K562 (cell line): Measurements from ENCODE around the gene EEF1A2. TPM values are rescaled to one million over a fixed set of nuclear protein-coding genes. Genes with fewer than 3 reads are reported as not detected.

Experiments
- EP300 ChIP-seq: IDR thresholded peaks from 2 replicates; pipeline ENCODE4 v1.6.1; 2012; ENCODE audit warnings: low read length, improper control_type of control experiment
- FOSL1 ChIP-seq: fragments of 200-800 bp; sonication (Bioruptor generic); conservative IDR thresholded peaks from 2 replicates; pipeline ENCODE4 v1.6.1; 2016; ENCODE audit warnings: missing genetic modification characterization, missing compliant biosample characterization
- GABPA ChIP-seq: fragments of 200-800 bp; sonication (Bioruptor generic); conservative IDR thresholded peaks from 2 replicates; pipeline ENCODE4 v1.6.1; 2016; ENCODE audit warnings: low read depth, missing genetic modification characterization, missing compliant biosample characterization
- HNRNPH1 ChIP-seq: fragments of 200-400 bp; formaldehyde crosslinking; optimal IDR thresholded peaks from 2 replicates; pipeline ENCODE3; 2017; ENCODE audit warnings: low read depth, mild to moderate bottlenecking, low read length, moderate library complexity
- NFIX ChIP-seq: fragments of 250-450 bp; sonication (Bioruptor Pico); IDR thresholded peaks from 2 replicates; pipeline ENCODE4 v1.4.0; 2020; ENCODE audit warnings: low read depth, mild to moderate bottlenecking, moderate library complexity
- PHF8 ChIP-seq: fragments of 200-600 bp; sonication (generic); IDR thresholded peaks from 2 replicates; pipeline ENCODE4 v1.6.1; 2012; ENCODE audit warnings: mixed run types, mild to moderate bottlenecking, inconsistent platforms, low read length, moderate library complexity, borderline replicate concordance
- RNF2 ChIP-seq: sonication (generic); IDR thresholded peaks from 2 replicates; pipeline ENCODE4 v1.6.1; 2016
- SUPT5H ChIP-seq: fragments of 450-650 bp; IDR thresholded peaks from 2 replicates; pipeline ENCODE4 v1.6.1; 2016
- TCF3 ChIP-seq: sonication (generic); formaldehyde crosslinking; IDR thresholded peaks from 2 replicates; pipeline ENCODE4 v1.4.0; 2020; ENCODE audit warnings: mild to moderate bottlenecking, missing genetic modification reagents
- THRAP3 ChIP-seq: fragments of 450-650 bp; IDR thresholded peaks from 2 replicates; pipeline ENCODE4 v1.6.1; 2016; ENCODE audit warnings: mild to moderate bottlenecking, inconsistent platforms, borderline replicate concordance
- TOE1 ChIP-seq, 2 experiments: fragments of 450-650 bp in 1 of 2; sonication (generic) in 1 of 2; formaldehyde crosslinking in 1 of 2; IDR thresholded peaks; 2 replicates each; pipeline versions ENCODE4 v1.7.1 to v1.8.0; 2016 to 2022; ENCODE audit warnings: borderline replicate concordance in 2 of 2, mild to moderate bottlenecking in 2 of 2, antibody characterized with exemption in 1 of 2, inconsistent platforms in 1 of 2, low read depth in 1 of 2, missing genetic modification reagents in 1 of 2, moderate library complexity in 1 of 2
- ZBTB2 ChIP-seq: fragments of 450-650 bp; IDR thresholded peaks from 2 replicates; pipeline ENCODE4 v1.6.1; 2016; ENCODE audit warnings: antibody characterized with exemption
- ZFP1 ChIP-seq: fragments of 450-650 bp; formaldehyde crosslinking; IDR thresholded peaks from 2 replicates; pipeline ENCODE4 v1.4.0; 2020; ENCODE audit warnings: mild to moderate bottlenecking, mixed read lengths
- polyA plus RNA-seq, 8 experiments: library from polyadenylated mRNA; depleted of rRNA in 4 of 8; stranded (reverse) in 5 of 8; unstranded in 3 of 8; fragments of >200 nt; fragmentation: Nextera tagmentation in 2 of 8; fragmentation: Illumina TruSeq in 1 of 8; extraction: Ambion mirVana in 2 of 8; extraction: Trizol in 1 of 8; gene quantifications; 2 replicates each; pipeline versions ENCODE4 v1.2.1 to v1.2.3, GENCODE V29; 2011 to 2014; ENCODE audit warnings: inconsistent platforms in 1 of 8, missing spikeins in 1 of 8
- total RNA-seq, 7 experiments: library from RNA; depleted of rRNA in 6 of 7; stranded (reverse); fragments of >200 nt in 6 of 7; fragmentation: Illumina TruSeq in 2 of 7; extraction: Trizol in 2 of 7; gene quantifications; 2 replicates each; pipeline versions ENCODE4 v1.2.1 to v1.2.3, GENCODE V29; 2011 to 2021; ENCODE audit warnings: low replicate concordance in 1 of 7
- TF ChIP-seq, protein P1 (sequence below), 2 experiments: IDR thresholded peaks; 2 replicates each; pipeline ENCODE4 v1.6.1; 2012; ENCODE audit warnings: improper control_type of control experiment in 2 of 2, low read depth in 2 of 2, low read length in 2 of 2, borderline replicate concordance in 1 of 2
- TF ChIP-seq, protein P2 (sequence below), 3 experiments: fragments of 200-800 bp in 1 of 3; fragments of 250-450 bp in 1 of 3; fragments of 450-650 bp in 1 of 3; sonication (Bioruptor Pico) in 1 of 3; sonication (Bioruptor generic) in 1 of 3; formaldehyde crosslinking in 1 of 3; IDR thresholded peaks; 2 replicates each; pipeline versions ENCODE4 v1.6.1 to v1.8.0; 2016 to 2022; ENCODE audit warnings: mild to moderate bottlenecking in 2 of 3, missing genetic modification characterization in 2 of 3, missing compliant biosample characterization in 1 of 3, moderate library complexity in 1 of 3
- TF ChIP-seq, protein P3 (sequence below): fragments of 450-650 bp; formaldehyde crosslinking; IDR thresholded peaks from 2 replicates; pipeline ENCODE4 v1.4.0; 2022; ENCODE audit warnings: missing genetic modification characterization

EEF1A2 gene
- total and polyA plus RNA-seq, 9 of the 15 experiments (the other 6 are each of a cell fraction or from before 2014, with no cell fraction given) = 0.04 to 29.6 (median 11.5) TPM

- TF ChIP-seq ZBTB2 (no peak), PHF8 (0 out of 2 replicates have a peak, but pooled peaks have one; percentile 65), THRAP3 (no peak), ZFP1 (CRISPR knock-in tag) (no peak), TCF3 (CRISPR knock-in tag) (no peak), NFIX (no peak), EP300 (no peak), HNRNPH1 (no peak), RNF2 (no peak), GABPA (0 out of 2 replicates have a peak, but pooled peaks have one; percentile 27), TOE1 (IDR thresholded peaks at IDR 0.05; ENCODE audit: borderline replicate concordance) (0 out of 2 replicates have a peak, but pooled peaks have one; percentile 22), TOE1 (CRISPR knock-in tag; IDR thresholded peaks at IDR 0.05; ENCODE audit: borderline replicate concordance, low read depth) (no peak), SUPT5H (no peak), FOSL1 (tag) (no peak)
- TF ChIP-seq, protein P1, sequence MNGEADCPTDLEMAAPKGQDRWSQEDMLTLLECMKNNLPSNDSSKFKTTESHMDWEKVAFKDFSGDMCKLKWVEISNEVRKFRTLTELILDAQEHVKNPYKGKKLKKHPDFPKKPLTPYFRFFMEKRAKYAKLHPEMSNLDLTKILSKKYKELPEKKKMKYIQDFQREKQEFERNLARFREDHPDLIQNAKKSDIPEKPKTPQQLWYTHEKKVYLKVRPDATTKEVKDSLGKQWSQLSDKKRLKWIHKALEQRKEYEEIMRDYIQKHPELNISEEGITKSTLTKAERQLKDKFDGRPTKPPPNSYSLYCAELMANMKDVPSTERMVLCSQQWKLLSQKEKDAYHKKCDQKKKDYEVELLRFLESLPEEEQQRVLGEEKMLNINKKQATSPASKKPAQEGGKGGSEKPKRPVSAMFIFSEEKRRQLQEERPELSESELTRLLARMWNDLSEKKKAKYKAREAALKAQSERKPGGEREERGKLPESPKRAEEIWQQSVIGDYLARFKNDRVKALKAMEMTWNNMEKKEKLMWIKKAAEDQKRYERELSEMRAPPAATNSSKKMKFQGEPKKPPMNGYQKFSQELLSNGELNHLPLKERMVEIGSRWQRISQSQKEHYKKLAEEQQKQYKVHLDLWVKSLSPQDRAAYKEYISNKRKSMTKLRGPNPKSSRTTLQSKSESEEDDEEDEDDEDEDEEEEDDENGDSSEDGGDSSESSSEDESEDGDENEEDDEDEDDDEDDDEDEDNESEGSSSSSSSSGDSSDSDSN (IDR thresholded peaks at IDR 0.05; ENCODE audit: borderline replicate concordance in 1 of 2, low read depth in 2 of 2, low read length in 2 of 2) = 0 out of 4 replicates have a peak, but pooled peaks of 1 of the 2 experiments have one; percentile 12
- TF ChIP-seq, protein P2, sequence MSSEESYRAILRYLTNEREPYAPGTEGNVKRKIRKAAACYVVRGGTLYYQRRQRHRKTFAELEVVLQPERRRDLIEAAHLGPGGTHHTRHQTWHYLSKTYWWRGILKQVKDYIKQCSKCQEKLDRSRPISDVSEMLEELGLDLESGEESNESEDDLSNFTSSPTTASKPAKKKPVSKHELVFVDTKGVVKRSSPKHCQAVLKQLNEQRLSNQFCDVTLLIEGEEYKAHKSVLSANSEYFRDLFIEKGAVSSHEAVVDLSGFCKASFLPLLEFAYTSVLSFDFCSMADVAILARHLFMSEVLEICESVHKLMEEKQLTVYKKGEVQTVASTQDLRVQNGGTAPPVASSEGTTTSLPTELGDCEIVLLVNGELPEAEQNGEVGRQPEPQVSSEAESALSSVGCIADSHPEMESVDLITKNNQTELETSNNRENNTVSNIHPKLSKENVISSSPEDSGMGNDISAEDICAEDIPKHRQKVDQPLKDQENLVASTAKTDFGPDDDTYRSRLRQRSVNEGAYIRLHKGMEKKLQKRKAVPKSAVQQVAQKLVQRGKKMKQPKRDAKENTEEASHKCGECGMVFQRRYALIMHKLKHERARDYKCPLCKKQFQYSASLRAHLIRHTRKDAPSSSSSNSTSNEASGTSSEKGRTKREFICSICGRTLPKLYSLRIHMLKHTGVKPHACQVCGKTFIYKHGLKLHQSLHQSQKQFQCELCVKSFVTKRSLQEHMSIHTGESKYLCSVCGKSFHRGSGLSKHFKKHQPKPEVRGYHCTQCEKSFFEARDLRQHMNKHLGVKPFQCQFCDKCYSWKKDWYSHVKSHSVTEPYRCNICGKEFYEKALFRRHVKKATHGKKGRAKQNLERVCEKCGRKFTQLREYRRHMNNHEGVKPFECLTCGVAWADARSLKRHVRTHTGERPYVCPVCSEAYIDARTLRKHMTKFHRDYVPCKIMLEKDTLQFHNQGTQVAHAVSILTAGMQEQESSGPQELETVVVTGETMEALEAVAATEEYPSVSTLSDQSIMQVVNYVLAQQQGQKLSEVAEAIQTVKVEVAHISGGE (CRISPR knock-in tag; IDR thresholded peaks at IDR 0.05) = peak in 1 of 3 experiments; percentile 44; a peak in 1 of 6 replicates
- TF ChIP-seq, protein P3, sequence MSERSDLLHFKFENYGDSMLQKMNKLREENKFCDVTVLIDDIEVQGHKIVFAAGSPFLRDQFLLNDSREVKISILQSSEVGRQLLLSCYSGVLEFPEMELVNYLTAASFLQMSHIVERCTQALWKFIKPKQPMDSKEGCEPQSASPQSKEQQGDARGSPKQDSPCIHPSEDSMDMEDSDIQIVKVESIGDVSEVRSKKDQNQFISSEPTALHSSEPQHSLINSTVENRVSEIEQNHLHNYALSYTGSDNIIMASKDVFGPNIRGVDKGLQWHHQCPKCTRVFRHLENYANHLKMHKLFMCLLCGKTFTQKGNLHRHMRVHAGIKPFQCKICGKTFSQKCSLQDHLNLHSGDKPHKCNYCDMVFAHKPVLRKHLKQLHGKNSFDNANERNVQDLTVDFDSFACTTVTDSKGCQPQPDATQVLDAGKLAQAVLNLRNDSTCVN (CRISPR knock-in tag) = no peak
Measured at GRCh38 chr20:63519668-63520503, 21.0 kb upstream of the EEF1A2 start (continued).
